ENCODE measurements around the gene MTHFSD. TPM values are rescaled to one million over a fixed set of nuclear protein-coding genes. Genes with fewer than 3 reads are reported as not detected.

MTHFSD gene
- total RNA-seq, 1 donor from 2014 or later, result 20.2 TPM

GRCh38 chr16:86569701-86570447 lies 14.8 kb upstream of the MTHFSD start:
- Mint-ChIP-seq H3K4me1 (ENCODE audit: unreplicated experiment) (peaks cover 23% of the 10 kb centered on the region), H3K36me3 (peaks cover 11% of the 10 kb centered on the region), H3K27me3 (peaks cover 88% of the 10 kb centered on the region), H3K4me3 (peak overlapping the region; percentile 86), H3K27ac (no peak overlapping the region), H3K9me3 (no peaks in the 10 kb centered on the region)
- no peak for DNase-seq (ENCODE audit: extremely low spot score, unreplicated experiment)
- no peak for TF ChIP-seq CTCF (conservative IDR thresholded peaks at IDR 0.05)

GRCh38 chr16:86568677-86569623 lies 13.9 kb upstream of the MTHFSD start:
- no peak for DNase-seq (ENCODE audit: extremely low spot score, unreplicated experiment)
- Mint-ChIP-seq H3K27me3 (peaks cover 88% of the 10 kb centered on the region), H3K36me3 (peaks cover 10% of the 10 kb centered on the region), H3K9me3 (no peaks in the 10 kb centered on the region), H3K4me1 (ENCODE audit: unreplicated experiment) (peaks cover 28% of the 10 kb centered on the region), H3K4me3 (peak overlapping the region; percentile 86), H3K27ac (no peak overlapping the region)
- TF ChIP-seq CTCF (conservative IDR thresholded peaks at IDR 0.05), result no peak

GRCh38 chr16:86567701-86568581 lies 12.9 kb upstream of the MTHFSD start:
- Mint-ChIP-seq H3K4me3 (peak overlapping the region; percentile 89), H3K27me3 (peaks cover 87% of the 10 kb centered on the region), H3K27ac (peak overlapping the region; percentile 63), H3K36me3 (peaks cover 10% of the 10 kb centered on the region), H3K4me1 (ENCODE audit: unreplicated experiment) (peaks cover 33% of the 10 kb centered on the region), H3K9me3 (no peaks in the 10 kb centered on the region)
- no peak for TF ChIP-seq CTCF (conservative IDR thresholded peaks at IDR 0.05)
- DNase-seq (ENCODE audit: extremely low spot score, unreplicated experiment), result no peak

- no peak for TF ChIP-seq CTCF (conservative IDR thresholded peaks at IDR 0.05)
- Mint-ChIP-seq H3K9me3 (no peaks in the 10 kb centered on the region), H3K27ac (peak overlapping the region; percentile 63), H3K36me3 (peaks cover 10% of the 10 kb centered on the region), H3K4me3 (peak overlapping the region; percentile 89), H3K27me3 (peaks cover 80% of the 10 kb centered on the region), H3K4me1 (ENCODE audit: unreplicated experiment) (peaks cover 33% of the 10 kb centered on the region)
- no peak for DNase-seq (ENCODE audit: extremely low spot score, unreplicated experiment)
These were observed 12.1 kb upstream of the MTHFSD start for GRCh38 chr16:86566966-86567700.

Measured in type B pancreatic cell (in vitro differentiated cells).